K562 (cell line): ENCODE data around the gene SLC6A1. TPM values are rescaled to one million over a fixed set of nuclear protein-coding genes. Genes with fewer than 3 reads are reported as not detected.
A peak's percentile ranks its signal among the peaks of the same experiment; 100 is the strongest.

Experiments
- ATF1 ChIP-seq, 2 experiments: fragments of 450-650 bp in 1 of 2; IDR thresholded peaks; 2 replicates each; pipeline ENCODE4 v1.6.1; 2016; ENCODE audit warnings: missing compliant biosample characterization in 1 of 2, missing genetic modification characterization in 1 of 2
- BRF2 ChIP-seq: IDR thresholded peaks from 3 replicates; pipeline ENCODE4 v1.6.1; 2011; ENCODE audit warnings: borderline replicate concordance, mild to moderate bottlenecking; ENCODE audit not compliant: insufficient read length, insufficient read depth
- FOXM1 ChIP-seq, 2 experiments: fragments of 450-650 bp in 1 of 2; sonication (generic) in 1 of 2; formaldehyde crosslinking in 1 of 2; IDR thresholded peaks; 2 replicates each; pipeline versions ENCODE4 v1.6.1 to v1.9.0; 2017 to 2022; ENCODE audit warnings: low read depth in 2 of 2, mild to moderate bottlenecking in 2 of 2, missing genetic modification reagents in 1 of 2, moderate library complexity in 1 of 2
- MAZ ChIP-seq, 2 experiments: fragments of 450-650 bp in 1 of 2; sonication (generic) in 1 of 2; formaldehyde crosslinking; IDR thresholded peaks in 1 of 2; conservative IDR thresholded peaks in 1 of 2; 2 replicates each; pipeline versions ENCODE4 v1.4.0 to v1.5.0; 2020; ENCODE audit warnings: mild to moderate bottlenecking in 1 of 2, missing genetic modification reagents in 1 of 2
- NCOR1 ChIP-seq: fragments of 450-650 bp; IDR thresholded peaks from 2 replicates; pipeline ENCODE4 v1.6.1; 2016; ENCODE audit warnings: mild to moderate bottlenecking, moderate library complexity
- RNF2 ChIP-seq: sonication (generic); IDR thresholded peaks from 2 replicates; pipeline ENCODE4 v1.6.1; 2016
- RNF219 ChIP-seq: fragments of 250-450 bp; sonication (Bioruptor Pico); IDR thresholded peaks from 2 replicates; pipeline ENCODE4 v1.5.0; 2022; ENCODE audit warnings: mild to moderate bottlenecking
- SMC3 ChIP-seq: conservative IDR thresholded peaks from 2 replicates; pipeline ENCODE4 v1.6.1; 2011; ENCODE audit warnings: low read depth, low read length, improper control_type of control experiment; ENCODE audit not compliant: insufficient read depth
- TARDBP ChIP-seq: fragments of 450-650 bp; IDR thresholded peaks from 2 replicates; pipeline ENCODE4 v1.6.1; 2016
- XRCC3 ChIP-seq: fragments of 450-650 bp; IDR thresholded peaks from 2 replicates; pipeline ENCODE4 v1.6.1; 2017; ENCODE audit warnings: mild to moderate bottlenecking, moderate library complexity
- XRCC5 ChIP-seq: fragments of 200-400 bp; formaldehyde crosslinking; IDR thresholded peaks from 2 replicates; pipeline ENCODE4 v1.6.1; 2017; ENCODE audit warnings: low read depth, mild to moderate bottlenecking, low read length
- ZBTB17 ChIP-seq: fragments of 450-650 bp; formaldehyde crosslinking; IDR thresholded peaks from 2 replicates; pipeline ENCODE4 v1.4.0; 2020; ENCODE audit warnings: mild to moderate bottlenecking
- ZBTB43 ChIP-seq: sonication (generic); formaldehyde crosslinking; IDR thresholded peaks from 2 replicates; pipeline ENCODE4 v1.8.0; 2023; ENCODE audit warnings: mild to moderate bottlenecking, missing genetic modification reagents
- ZBTB9 ChIP-seq: fragments of 450-650 bp; formaldehyde crosslinking; IDR thresholded peaks from 2 replicates; pipeline ENCODE4 v1.4.0; 2020; ENCODE audit warnings: mild to moderate bottlenecking, moderate library complexity
- ZNF316 ChIP-seq: fragments of 450-650 bp; IDR thresholded peaks from 2 replicates; pipeline ENCODE4 v1.6.1; 2016
- ZNF518B ChIP-seq: fragments of 250-450 bp; sonication (Bioruptor Pico); IDR thresholded peaks from 2 replicates; pipeline ENCODE4 v1.5.0; 2021; ENCODE audit warnings: mild to moderate bottlenecking, moderate library complexity
- ZNF717 ChIP-seq: fragments of 250-450 bp; sonication (Bioruptor Pico); IDR thresholded peaks from 2 replicates; pipeline ENCODE4 v1.5.0; 2021
- ZNF75A ChIP-seq: fragments of 450-650 bp; formaldehyde crosslinking; IDR thresholded peaks from 2 replicates; pipeline ENCODE4 v1.4.0; 2020; ENCODE audit warnings: mild to moderate bottlenecking
- polyA plus RNA-seq, 8 experiments: library from polyadenylated mRNA; depleted of rRNA in 4 of 8; stranded (reverse) in 5 of 8; unstranded in 3 of 8; fragments of >200 nt; fragmentation: Nextera tagmentation in 2 of 8; fragmentation: Illumina TruSeq in 1 of 8; extraction: Ambion mirVana in 2 of 8; extraction: Trizol in 1 of 8; gene quantifications; 2 replicates each; pipeline versions ENCODE4 v1.2.1 to v1.2.3, GENCODE V29; 2011 to 2014; ENCODE audit warnings: inconsistent platforms in 1 of 8, missing spikeins in 1 of 8
- total RNA-seq, 7 experiments: library from RNA; depleted of rRNA in 6 of 7; stranded (reverse); fragments of >200 nt in 6 of 7; fragmentation: Illumina TruSeq in 2 of 7; extraction: Trizol in 2 of 7; gene quantifications; 2 replicates each; pipeline versions ENCODE4 v1.2.1 to v1.2.3, GENCODE V29; 2011 to 2021; ENCODE audit warnings: low replicate concordance in 1 of 7

SLC6A1 gene
- total and polyA plus RNA-seq, 9 of the 15 experiments (the other 6 are each of a cell fraction or from before 2014, with no cell fraction given): not detected

GRCh38 chr3:11060500-11061251, 68.1 kb downstream of the SLC6A1 start (continued):
- 0 out of 2 replicates have a peak, but pooled peaks have one; percentile 61 for TF ChIP-seq ZBTB9
- no peak for TF ChIP-seq XRCC3
- no peak for TF ChIP-seq BRF2
- TF ChIP-seq ZBTB43 (CRISPR knock-in tag): no peak
- TF ChIP-seq ZNF75A (CRISPR knock-in tag): no peak
- no peak for TF ChIP-seq TARDBP
- no peak for TF ChIP-seq ZNF316
- TF ChIP-seq RNF2: no peak
- 0 out of 2 replicates have a peak, but pooled peaks have one; percentile 41 for TF ChIP-seq ZBTB17 (CRISPR knock-in tag)
- TF ChIP-seq SMC3: peak; percentile 62
- no peak for TF ChIP-seq RNF219
- 0 out of 2 replicates have a peak, but pooled peaks have one; percentile 22 for TF ChIP-seq XRCC5
- TF ChIP-seq MAZ (CRISPR knock-in tag; conservative IDR thresholded peaks at IDR 0.05 in 1 of 2, IDR thresholded peaks at IDR 0.05 in 1 of 2): 0 out of 4 replicates have a peak, but pooled peaks of 1 of the 2 experiments have one; percentile 30
- no peak for TF ChIP-seq ZNF717 (CRISPR knock-in tag)
- no peak for TF ChIP-seq NCOR1
- TF ChIP-seq FOXM1 (IDR thresholded peaks at IDR 0.05; ENCODE audit: low read depth): no peak
- TF ChIP-seq FOXM1 (CRISPR knock-in tag; IDR thresholded peaks at IDR 0.05; ENCODE audit: low read depth): no peak
- no peak for TF ChIP-seq ATF1 (CRISPR knock-in tag; IDR thresholded peaks at IDR 0.05)
- no peak for TF ChIP-seq ATF1 (tag; IDR thresholded peaks at IDR 0.05)
- TF ChIP-seq ZNF518B: no peak
